GM21447 (cell line): ENCODE results near the gene SERPINA4.
"Not testable (repeated sequence)": the region's sequence is repeated elsewhere in the genome, so short reads cannot be mapped to it uniquely, and the experiment has no call there.

Source experiments
- ATAC-seq: cut with Tn5 transposase; IDR thresholded peaks from one replicate; pipeline ENCODE4 v1.9.1; 2021; ENCODE audit not compliant: unreplicated experiment

SERPINA4 gene

GRCh38 chr14:94564381-94564780 lies 3.1 kb downstream of the SERPINA4 start:
- ATAC-seq: no peak

GRCh38 chr14:94568186-94568585 lies 6.9 kb downstream of the SERPINA4 start:
- no peak for ATAC-seq

GRCh38 chr14:94569381-94570001 lies 8.2 kb downstream of the SERPINA4 start:
- no peak for ATAC-seq

GRCh38 chr14:94570002-94570400 lies 8.8 kb downstream of the SERPINA4 start:
- ATAC-seq: no peak

- ATAC-seq: no peak
Observed at GRCh38 chr14:94570440-94570839, 9.2 kb downstream of the SERPINA4 start.

GRCh38 chr14:94571395-94571794 lies 10.2 kb downstream of the SERPINA4 start:
- ATAC-seq: no peak

- no peak for ATAC-seq
Observed at GRCh38 chr14:94571950-94572349, 10.7 kb downstream of the SERPINA4 start.

- ATAC-seq: no peak
Observed at GRCh38 chr14:94572637-94573303, 11.5 kb downstream of the SERPINA4 start.

- no peak for ATAC-seq
Observed at GRCh38 chr14:94573475-94574277, 12.4 kb downstream of the SERPINA4 start.

- no peak for ATAC-seq
Observed at GRCh38 chr14:94574336-94574735, 13.1 kb downstream of the SERPINA4 start.

- no peak for ATAC-seq
Observed at GRCh38 chr14:94575730-94576585, 14.7 kb downstream of the SERPINA4 start.

- ATAC-seq: not testable (repeated sequence)
Observed at GRCh38 chr14:94577472-94577871, 16.2 kb downstream of the SERPINA4 start.

GRCh38 chr14:94578712-94579111 lies 17.5 kb downstream of the SERPINA4 start:
- no peak for ATAC-seq

- ATAC-seq: no peak
Observed at GRCh38 chr14:94581127-94581999, 20.1 kb downstream of the SERPINA4 start, which contains the start of gene SERPINA5. SERPINA5 (plus strand) TSS chr14:94581426; CDS start chr14:94587363, 5,937 bp downstream.

GRCh38 chr14:94582199-94582750 lies 21.0 kb downstream of the SERPINA4 start:
- no peak for ATAC-seq

GRCh38 chr14:94582851-94583250 lies 21.6 kb downstream of the SERPINA4 start:
- ATAC-seq: no peak

- ATAC-seq: no peak
Observed at GRCh38 chr14:94583557-94583956, 22.3 kb downstream of the SERPINA4 start.

- ATAC-seq: no peak
Observed at GRCh38 chr14:94584591-94585280, 23.5 kb downstream of the SERPINA4 start.

GRCh38 chr14:94586635-94587034 lies 25.4 kb downstream of the SERPINA4 start:
- ATAC-seq: no peak
